Daoy (cell line): ENCODE results near the gene ZC2HC1B. TPM values are rescaled to one million over a fixed set of nuclear protein-coding genes. Genes with fewer than 3 reads are reported as not detected.
"Not testable (repeated sequence)": the region's sequence is repeated elsewhere in the genome, so short reads cannot be mapped to it uniquely, and the experiment has no call there.

ENCODE experiments used
- DNase-seq: peaks from one replicate; pipeline ENCODE4 v3.0.0-alpha.2; 2015; ENCODE audit warnings: low read depth
- total RNA-seq: library from RNA; depleted of rRNA; stranded (reverse); fragments of >200 nt; shearing (Covaris generic); gene quantifications from 2 replicates; pipeline ENCODE4 v1.2.3, GENCODE V29; 2014; rRNA removed

The ZC2HC1B gene
- total RNA-seq: not detected in 2 replicates

GRCh38 chr6:143864234-143864633 is at the start of gene ZC2HC1B:
Gene ZC2HC1B (plus strand): TSS chr6:143864474. CDS start chr6:143864540, 66 bp downstream.
- no peak for DNase-seq

GRCh38 chr6:143817621-143818020 is 46.7 kb upstream of the ZC2HC1B start:
- DNase-seq: no peak

- DNase-seq: no peak
Measured at GRCh38 chr6:143821359-143821758, 42.9 kb upstream of the ZC2HC1B start.

- no peak for DNase-seq
Measured at GRCh38 chr6:143822584-143823024, 41.7 kb upstream of the ZC2HC1B start.

- DNase-seq: peak; percentile 26
Measured at GRCh38 chr6:143823548-143823947, 40.7 kb upstream of the ZC2HC1B start.

- DNase-seq: no peak
Measured at GRCh38 chr6:143828572-143828971, 35.7 kb upstream of the ZC2HC1B start.

GRCh38 chr6:143836150-143836549 is 28.1 kb upstream of the ZC2HC1B start:
- no peak for DNase-seq

- no peak for DNase-seq
Measured at GRCh38 chr6:143838395-143838794, 25.9 kb upstream of the ZC2HC1B start.

- no peak for DNase-seq
Measured at GRCh38 chr6:143839196-143839595, 25.1 kb upstream of the ZC2HC1B start.

- no peak for DNase-seq
Measured at GRCh38 chr6:143840595-143841265, 23.5 kb upstream of the ZC2HC1B start.

- no peak for DNase-seq
Measured at GRCh38 chr6:143842461-143842901, 21.8 kb upstream of the ZC2HC1B start.

- DNase-seq: peak; percentile 99
Measured at GRCh38 chr6:143842902-143843676, 21.2 kb upstream of the ZC2HC1B start, which contains the start of gene LTV1. Gene LTV1 (plus strand): TSS chr6:143843338. CDS start chr6:143843478, 140 bp downstream.

- DNase-seq: no peak
Measured at GRCh38 chr6:143843677-143843999, 20.6 kb upstream of the ZC2HC1B start.

GRCh38 chr6:143844006-143844405 is 20.3 kb upstream of the ZC2HC1B start:
- DNase-seq: no peak

GRCh38 chr6:143845033-143845432 is 19.2 kb upstream of the ZC2HC1B start:
- DNase-seq: no peak

GRCh38 chr6:143851706-143852105 is 12.6 kb upstream of the ZC2HC1B start:
- DNase-seq: not testable (repeated sequence)

GRCh38 chr6:143855057-143855456 is 9.2 kb upstream of the ZC2HC1B start:
- DNase-seq: not testable (repeated sequence)

GRCh38 chr6:143856762-143857161 is 7.5 kb upstream of the ZC2HC1B start:
- DNase-seq: not testable (repeated sequence)

- no peak for DNase-seq
Measured at GRCh38 chr6:143857651-143858050, 6.6 kb upstream of the ZC2HC1B start.

GRCh38 chr6:143859891-143860660 is 4.2 kb upstream of the ZC2HC1B start:
- no peak for DNase-seq

- no peak for DNase-seq
Measured at GRCh38 chr6:143863771-143864170, 503 bp upstream of the ZC2HC1B start.

- no peak for DNase-seq
Measured at GRCh38 chr6:143867236-143867635, 3.0 kb downstream of the ZC2HC1B start.
